MCF 10A (cell line): Measurements from ENCODE around the gene ACE. TPM values are rescaled to one million over a fixed set of nuclear protein-coding genes. Genes with fewer than 3 reads are reported as not detected.
A peak's percentile ranks its signal among the peaks of the same experiment; 100 is the strongest.

Experiments used
- BruUV-seq: library from RNA; stranded (reverse); fragments of 400-500 nt; replicated peaks from 2 replicates; lab custom pipeline; 2021; lab: Mats Ljungman, UMichigan
- CTCF ChIA-PET: fragments of 300-600 bp; sonication (Branson Sonifier 250); formaldehyde crosslinking; extraction: SDS; loops from one replicate; lab custom pipeline; 2021; ENCODE audit warnings: antibody characterized with exemption, inconsistent platforms; lab: Yijun Ruan, JAX
- POLR2A ChIA-PET: fragments of 300-600, 350-650 bp; sonication (Branson Sonifier 250); formaldehyde crosslinking; extraction: SDS; loops from one replicate; lab custom pipeline; 2020; ENCODE audit warnings: antibody characterized with exemption, inconsistent platforms; lab: Yijun Ruan, JAX
- DNase-seq: peaks from one replicate; pipeline ENCODE4 v3.0.0-alpha.2; 2018; ENCODE audit not compliant: unreplicated experiment
- H3K27ac Mint-ChIP-seq: one replicate; pipeline ENCODE4 v1.8.0; 2022; ENCODE audit warnings: mild to moderate bottlenecking, low read depth, mixed read lengths; ENCODE audit not compliant: unreplicated experiment
- H3K27me3 Mint-ChIP-seq: one replicate; pipeline ENCODE4 v1.8.0; 2022; ENCODE audit warnings: mixed read lengths; ENCODE audit not compliant: insufficient read depth, unreplicated experiment
- H3K36me3 Mint-ChIP-seq: one replicate; pipeline ENCODE4 v1.8.0; 2022; ENCODE audit warnings: mild to moderate bottlenecking, moderate library complexity, mixed read lengths; ENCODE audit not compliant: insufficient read depth, unreplicated experiment
- H3K4me1 Mint-ChIP-seq: one replicate; pipeline ENCODE4 v1.8.0; 2022; ENCODE audit warnings: mixed read lengths; ENCODE audit not compliant: insufficient read depth, unreplicated experiment
- H3K4me3 Mint-ChIP-seq: one replicate; pipeline ENCODE4 v1.8.0; 2022; ENCODE audit warnings: mild to moderate bottlenecking, moderate library complexity, mixed read lengths; ENCODE audit not compliant: unreplicated experiment
- H3K9me3 Mint-ChIP-seq: one replicate; pipeline ENCODE4 v1.8.0; 2022; ENCODE audit warnings: mixed read lengths; ENCODE audit not compliant: unreplicated experiment
- CTCF ChIP-seq: fragments of 200-600 bp; IDR thresholded peaks from one replicate; pipeline ENCODE4 v1.8.0; 2022; ENCODE audit warnings: antibody characterized with exemption, mild to moderate bottlenecking; ENCODE audit not compliant: unreplicated experiment
- intact Hi-C: fragments of 100-400 bp; cut with micrococcal nuclease; formaldehyde crosslinking; loops from 2 replicates; pipeline ENCODE4 v1.14.1; 2022
- total RNA-seq: library from RNA; stranded (reverse); gene quantifications from 2 replicates; pipeline ENCODE4 v1.2.3, GENCODE V29; 2022

Gene ACE
- total RNA-seq, 1 experiment from 2014 or later = 0.30 TPM

GRCh38 chr17:63435681-63436522 lies 41.0 kb upstream of the ACE start:
- no peak overlapping the region for H3K27ac Mint-ChIP-seq
- DNase-seq = no peak
- peak; percentile 16 for TF ChIP-seq CTCF
- H3K36me3 Mint-ChIP-seq = peaks cover 26% of the 10 kb centered on the region
- POLR2A ChIA-PET = interaction anchor here (0.6 to 3.6 kb wide), 11 partner anchors 10 to 199 kb away, joined by 3 to 31 read pairs (median 4); partner anchors contain the start of genes CYB561, DCAF7 and MAP3K3
- CTCF ChIA-PET = interaction anchor here (0.6 to 18.1 kb wide), 12 partner anchors 8 to 218 kb away, joined by 3 to 216 read pairs (median 10); partner anchors contain the start of genes ACE and CYB561
- no peaks in the 10 kb centered on the region for H3K9me3 Mint-ChIP-seq
- H3K4me3 Mint-ChIP-seq = peak overlapping the region; percentile 13
- intact Hi-C loops = loop anchor here (2.0 kb wide), 1 partner anchor 43 kb away; no protein-coding TSS in a partner anchor
- no TSS peak for BruUV-seq
- no peaks in the 10 kb centered on the region for H3K27me3 Mint-ChIP-seq
- peaks cover 48% of the 10 kb centered on the region for H3K4me1 Mint-ChIP-seq

- H3K36me3 Mint-ChIP-seq = peaks cover 25% of the 10 kb centered on the region
- no peak for DNase-seq
- no TSS peak for BruUV-seq
Observed at GRCh38 chr17:63436523-63437110, 40.2 kb upstream of the ACE start.

GRCh38 chr17:63437287-63438091 lies 39.4 kb upstream of the ACE start:
- BruUV-seq = no TSS peak
- H3K4me1 Mint-ChIP-seq = peaks cover 50% of the 10 kb centered on the region
- DNase-seq = no peak
- H3K27me3 Mint-ChIP-seq = no peaks in the 10 kb centered on the region
- ChIA-PET CTCF (interaction anchor here (0.6 to 18.1 kb wide), 7 partner anchors 7 to 175 kb away, joined by 3 to 216 read pairs (median 15); partner anchors contain the start of gene ACE), POLR2A (interaction anchor here (1.2 to 3.6 kb wide), 2 partner anchors 8 to 12 kb away, joined by 3 to 31 read pairs; partner anchors contain the start of gene CYB561)
- intact Hi-C loops = no loop called here
- H3K4me3 Mint-ChIP-seq = no peak overlapping the region
- H3K36me3 Mint-ChIP-seq = peaks cover 20% of the 10 kb centered on the region
- H3K27ac Mint-ChIP-seq = no peak overlapping the region
- H3K9me3 Mint-ChIP-seq = no peaks in the 10 kb centered on the region
- TF ChIP-seq CTCF = no peak

More at GRCh38 chr17:63436523-63437110, 40.2 kb upstream of the ACE start:
- intact Hi-C loops = no loop called here
- Mint-ChIP-seq H3K9me3 (no peaks in the 10 kb centered on the region), H3K4me1 (peaks cover 48% of the 10 kb centered on the region), H3K4me3 (no peak overlapping the region), H3K27me3 (no peaks in the 10 kb centered on the region), H3K27ac (no peak overlapping the region)
- ChIA-PET POLR2A (interaction anchor here (0.8 to 3.6 kb wide), 4 partner anchors 9 to 185 kb away, joined by 3 to 31 read pairs (median 4); partner anchors contain the start of genes CYB561 and MAP3K3), CTCF (interaction anchor here (0.7 to 18.1 kb wide), 7 partner anchors 8 to 176 kb away, joined by 6 to 216 read pairs (median 18); partner anchors contain the start of genes ACE and CYB561)
- no peak for TF ChIP-seq CTCF
